HG03457 (cell line): ENCODE measurements around the gene LOC101059915.

ENCODE experiments used
- ATAC-seq: cut with Tn5 transposase; IDR thresholded peaks from one replicate; pipeline ENCODE4 v1.9.1; 2021; ENCODE audit warnings: moderate number of reproducible peaks; ENCODE audit not compliant: unreplicated experiment

The LOC101059915 gene

GRCh38 chrX:71667328-71668247 lies at the start of gene LOC101059915:
Gene LOC101059915 (plus strand): TSS chrX:71667546.
- no peak for ATAC-seq

- ATAC-seq: no peak
Observed at GRCh38 chrX:71617742-71618141, 49.6 kb upstream of the LOC101059915 start.

- peak; percentile 55 for ATAC-seq
Observed at GRCh38 chrX:71618303-71618721, 49.0 kb upstream of the LOC101059915 start, which contains the start of gene CXCR3. Gene CXCR3 (minus strand): TSS chrX:71618511. CDS start chrX:71618449, 62 bp downstream.

- ATAC-seq: no peak
Observed at GRCh38 chrX:71618787-71619186, 48.6 kb upstream of the LOC101059915 start.

- no peak for ATAC-seq
Observed at GRCh38 chrX:71619193-71619592, 48.2 kb upstream of the LOC101059915 start.

- no peak for ATAC-seq
Observed at GRCh38 chrX:71619986-71620385, 47.4 kb upstream of the LOC101059915 start.

DNA sequence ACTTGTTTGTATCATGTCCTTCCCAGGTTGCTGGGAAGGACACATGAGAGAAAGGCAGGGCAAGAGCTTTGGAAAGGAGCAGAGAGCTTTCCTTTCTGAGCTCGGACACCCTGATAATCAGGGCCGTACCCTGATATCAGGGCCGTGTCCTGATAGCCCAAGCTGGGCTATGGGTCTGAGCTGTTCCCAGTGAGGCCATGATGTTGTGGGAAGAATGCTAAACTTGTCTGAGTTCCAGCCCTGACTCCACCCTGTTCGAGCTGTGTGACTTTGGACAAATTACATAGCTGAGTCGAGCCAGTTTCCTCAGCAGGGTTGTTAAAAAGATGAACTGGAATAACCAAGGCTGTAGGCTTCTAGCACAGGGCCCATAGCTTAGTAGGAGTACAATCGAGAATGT lies 45.7 kb upstream of the LOC101059915 start:
- no peak for ATAC-seq

DNA sequence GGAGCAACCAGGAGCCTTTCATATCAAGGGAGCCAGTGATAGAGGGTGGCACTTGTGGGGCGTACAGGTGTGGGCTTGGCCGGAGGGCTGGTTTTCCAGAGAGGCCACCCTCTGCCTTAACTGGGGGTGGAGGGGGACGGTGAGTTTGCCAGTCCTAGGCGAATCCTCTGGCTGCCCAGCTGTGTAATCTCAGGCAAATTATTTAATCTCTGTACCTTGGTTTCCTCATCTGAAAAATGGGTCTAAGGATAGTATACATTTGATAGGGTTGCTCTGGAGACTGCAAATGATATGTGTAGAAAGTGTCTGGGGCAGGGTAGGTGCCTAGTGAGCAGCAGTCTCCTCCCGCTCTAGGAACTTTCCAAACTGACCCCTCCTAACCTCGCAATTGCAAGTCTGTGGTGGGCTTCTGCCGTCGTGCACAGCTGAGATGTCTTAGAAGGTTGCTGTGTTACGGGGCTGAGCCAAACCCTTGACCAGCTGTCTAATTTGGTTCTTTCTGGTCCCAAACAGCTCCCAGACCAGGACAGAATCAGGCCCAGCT lies 45.2 kb upstream of the LOC101059915 start:
- no peak for ATAC-seq

DNA sequence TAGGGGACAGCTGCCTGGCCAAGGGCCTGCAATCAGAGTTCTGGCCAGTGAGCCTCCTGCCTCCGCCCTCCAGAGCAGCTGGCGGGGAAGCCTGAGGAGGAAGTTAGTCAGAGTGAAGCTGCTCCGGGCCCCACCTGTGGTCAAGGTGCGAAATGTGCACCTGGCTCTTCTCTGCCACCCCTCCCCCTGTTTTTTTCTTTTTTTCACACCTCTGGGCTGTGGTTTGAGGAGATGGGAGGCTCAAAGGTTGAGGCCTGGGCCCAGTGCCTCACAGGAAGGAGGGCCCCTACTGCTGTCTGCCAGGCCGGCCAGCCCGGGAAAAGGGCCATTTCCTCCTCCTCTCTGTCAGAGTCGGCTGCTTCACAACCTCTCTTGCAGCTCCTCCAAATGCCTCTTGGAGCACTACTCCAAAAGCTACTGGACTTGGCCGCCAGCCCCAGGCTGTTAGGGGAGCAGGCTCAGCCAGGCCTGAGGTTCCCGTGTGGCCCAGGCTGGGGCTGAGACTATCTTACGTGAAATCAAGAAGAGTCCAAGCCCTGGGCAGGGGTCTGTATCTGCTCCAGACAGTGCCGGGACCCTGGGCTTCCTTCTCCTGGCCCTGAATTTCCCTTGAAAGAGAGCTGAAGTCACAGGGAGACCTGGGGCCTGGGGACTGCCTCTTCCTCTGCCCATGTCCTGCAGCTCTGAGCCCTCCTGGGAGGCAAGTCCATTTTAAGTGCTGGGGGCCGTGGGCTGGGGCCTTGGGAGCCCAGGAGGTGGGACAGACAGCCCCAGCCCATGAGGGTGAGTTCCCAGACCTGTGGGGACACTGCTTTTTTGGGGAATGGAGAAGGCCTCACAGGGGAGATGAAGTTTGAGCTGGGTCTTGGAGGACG lies 44.5 kb upstream of the LOC101059915 start:
- ATAC-seq: peak; percentile 39

DNA sequence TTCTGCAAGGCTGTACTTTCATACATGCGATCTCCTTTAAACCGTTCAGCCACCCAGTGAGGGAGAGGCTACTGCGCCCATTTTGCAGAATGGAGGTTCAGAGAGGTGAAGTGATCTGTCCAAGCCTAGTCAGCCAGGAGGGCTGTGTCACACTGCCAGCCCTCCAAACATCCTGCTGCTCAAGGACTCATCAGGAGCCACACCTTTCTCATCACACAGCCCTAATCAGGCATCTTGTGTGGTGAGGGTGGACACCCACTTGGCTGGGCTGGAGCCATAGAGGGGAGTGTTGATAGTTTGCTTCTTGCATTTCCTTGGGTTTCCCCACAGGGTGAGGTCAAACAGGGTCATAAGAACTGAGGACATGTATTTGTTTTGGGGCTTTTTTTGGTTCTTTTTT lies 43.6 kb upstream of the LOC101059915 start:
- no peak for ATAC-seq

GRCh38 chrX:71625471-71625870 lies 41.9 kb upstream of the LOC101059915 start:
- ATAC-seq: no peak

DNA sequence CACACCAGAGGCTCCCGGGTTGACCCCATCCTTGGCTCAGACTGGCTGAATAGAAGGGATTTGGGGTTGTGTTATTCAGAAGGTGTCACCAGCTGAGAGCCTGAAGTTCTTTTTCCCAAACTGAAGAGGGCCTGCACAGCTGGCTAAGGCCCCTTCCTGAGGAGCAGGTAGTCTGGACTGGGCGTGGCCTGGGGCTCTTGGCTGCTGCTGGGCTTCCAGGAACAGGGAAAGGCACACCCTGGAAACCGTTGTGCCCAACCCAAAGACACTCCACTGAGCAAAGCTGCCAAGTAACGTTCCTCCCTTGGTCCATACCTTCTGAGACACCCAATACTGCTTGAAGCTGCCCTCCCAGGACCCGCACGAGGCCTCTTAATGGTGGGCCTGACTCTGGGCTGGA lies 40.8 kb upstream of the LOC101059915 start:
- ATAC-seq: no peak

DNA sequence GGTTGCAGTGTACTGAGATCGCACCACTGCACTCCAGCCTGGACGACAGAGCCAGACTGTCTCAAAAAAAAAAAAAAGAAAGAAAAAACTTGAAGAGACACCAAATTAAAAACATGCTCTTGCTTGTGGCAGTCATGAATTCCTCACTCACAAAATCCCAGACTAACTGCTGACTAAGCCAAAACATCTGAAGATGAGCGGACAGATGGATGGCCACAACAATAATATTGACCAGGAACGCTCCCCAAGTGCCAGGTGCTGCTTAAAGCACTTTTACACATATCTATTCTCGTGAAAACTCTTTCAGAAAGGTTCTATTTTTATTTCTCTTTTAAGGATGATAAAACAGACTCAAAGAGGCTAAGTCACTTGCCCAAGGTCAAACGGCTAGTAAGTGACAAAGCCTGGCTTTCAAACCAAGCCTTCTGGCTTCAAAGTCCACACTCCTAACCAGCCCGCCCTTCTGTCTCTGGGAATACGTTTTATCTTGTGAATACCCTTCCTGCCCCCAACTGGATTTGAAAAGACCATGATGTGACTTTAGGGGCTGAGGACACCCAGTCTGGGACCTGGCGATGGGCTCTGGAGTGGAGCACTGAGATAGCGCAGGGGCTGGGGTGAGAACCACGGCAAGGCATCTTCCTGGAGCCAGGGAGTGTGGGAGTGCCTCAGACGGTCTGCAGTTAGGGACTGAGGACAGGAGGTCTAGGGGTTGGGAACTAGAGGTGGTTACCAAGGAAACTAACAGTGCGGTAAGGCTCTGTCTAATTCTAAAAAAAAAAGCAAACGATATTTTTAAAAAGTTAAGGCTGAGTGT lies 39.5 kb upstream of the LOC101059915 start:
- ATAC-seq: no peak

DNA sequence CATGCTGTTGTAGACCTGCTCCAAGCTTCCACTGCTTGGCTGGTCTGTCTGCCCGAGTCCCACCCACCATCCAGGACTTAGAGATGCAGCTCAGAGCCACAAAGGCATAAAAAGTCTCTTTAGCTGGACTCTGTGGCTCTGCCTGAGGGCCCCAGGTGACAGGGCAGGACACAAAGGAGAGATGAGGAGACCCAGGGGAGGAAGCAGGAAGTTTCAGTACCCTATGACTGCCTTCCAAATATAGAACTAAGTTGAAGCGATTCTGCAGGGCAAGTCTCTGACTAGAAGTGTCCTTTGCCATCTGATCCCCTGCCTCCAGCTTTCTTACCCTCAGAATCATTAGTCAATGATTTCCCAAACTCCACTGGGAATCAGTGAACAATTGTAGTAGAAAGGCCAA lies 37.9 kb upstream of the LOC101059915 start:
- ATAC-seq: no peak

GRCh38 chrX:71632923-71633657 lies 34.3 kb upstream of the LOC101059915 start:
- ATAC-seq: no peak

- no peak for ATAC-seq
Observed at GRCh38 chrX:71634366-71634765, 33.0 kb upstream of the LOC101059915 start.

DNA sequence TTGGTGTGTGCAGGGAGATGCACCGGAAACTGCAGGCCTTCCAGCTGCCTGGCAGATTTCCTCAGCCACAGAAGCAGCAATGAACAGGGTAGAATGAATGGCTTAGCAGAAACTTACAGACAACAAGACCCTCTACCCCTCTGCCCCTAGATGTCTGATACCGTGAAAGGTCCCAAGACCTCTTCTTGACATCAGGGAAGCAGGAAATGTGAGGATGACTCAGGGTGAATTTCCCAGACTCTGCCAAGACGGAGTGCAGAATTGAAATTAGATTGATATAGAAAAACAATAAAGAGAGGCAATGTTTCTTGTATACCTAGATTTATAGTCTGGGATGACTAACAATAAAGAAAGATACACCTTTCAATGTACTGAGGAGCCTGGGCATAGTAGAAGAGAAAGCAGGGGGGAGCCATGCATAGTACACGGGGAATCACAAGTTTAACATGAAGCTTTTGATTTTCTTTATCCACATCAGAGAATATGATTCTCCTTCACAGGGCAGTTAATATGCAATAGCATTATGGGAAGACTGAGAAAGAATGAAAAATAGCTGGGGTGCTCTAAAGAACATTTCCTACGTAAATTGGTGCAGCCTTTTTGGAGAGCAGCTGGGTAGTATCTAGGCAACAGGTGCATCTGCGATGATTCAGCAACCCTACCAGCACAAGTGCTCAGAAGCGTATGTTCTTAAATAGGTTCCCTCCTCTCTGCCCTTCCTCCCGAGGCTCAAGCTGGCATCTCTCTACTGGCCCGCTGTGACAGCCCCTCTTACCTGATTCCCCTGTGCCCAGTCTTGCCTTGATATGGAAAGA lies 30.7 kb upstream of the LOC101059915 start:
- ATAC-seq: no peak

GRCh38 chrX:71637253-71637618 lies 30.1 kb upstream of the LOC101059915 start:
- ATAC-seq: no peak

- ATAC-seq: no peak
Observed at GRCh38 chrX:71637848-71638247, 29.5 kb upstream of the LOC101059915 start.
